ENCODE data around the gene KCNK4. TPM values are rescaled to one million over a fixed set of nuclear protein-coding genes. Genes with fewer than 3 reads are reported as not detected.

KCNK4 gene
- total RNA-seq, 1 donor from 2014 or later, result 0.44 TPM

GRCh38 chr11:64284048-64284961 is 6.8 kb upstream of the KCNK4 start, which contains the start of gene BAD:
BAD (minus strand) TSS chr11:64284665; CDS start chr11:64284368, 297 bp downstream.
- Mint-ChIP-seq H3K36me3 (ENCODE audit: low read depth) (peaks cover 14% of the 10 kb centered on the region), H3K27me3 (no peaks in the 10 kb centered on the region), H3K9me3 (no peaks in the 10 kb centered on the region), H3K4me1 (peaks cover 20% of the 10 kb centered on the region), H3K4me3 (peak within 1 kb of the TSS; percentile 90), H3K27ac (peak within 1 kb of the TSS; percentile 92)
- TF ChIP-seq CTCF (IDR thresholded peaks at IDR 0.05), result no peak
- ChIA-PET POLR2A (interaction anchor here (0.5 to 5.8 kb wide), 21 partner anchors 9 to 1223 kb away, joined by 3 to 119 read pairs (median 5); partner anchors contain the start of genes CCDC88B, ESRRA, FERMT3 and FKBP2), CTCF (interaction anchor here (1.0 to 2.6 kb wide), 10 partner anchors 13 to 80 kb away, joined by 3 to 11 read pairs (median 4); partner anchors contain the start of genes CATSPERZ and PRDX5)
- ATAC-seq (ENCODE audit: low read depth) (peak; percentile 79), DNase-seq (peak; percentile 80)
- intact Hi-C loops (cut with micrococcal nuclease), result loop anchor here (1.0 to 2.0 kb wide), 3 partner anchors 33 to 58 kb away; partner anchors contain the start of genes CCDC88B, NUDT22, PLCB3 and TRPT1

- ChIA-PET CTCF (interaction anchor here (1.0 to 2.6 kb wide), 8 partner anchors 14 to 81 kb away, joined by 3 to 11 read pairs (median 4); partner anchors contain the start of genes CATSPERZ and PRDX5), POLR2A (interaction anchor here (0.5 to 5.8 kb wide), 19 partner anchors 10 to 1223 kb away, joined by 3 to 119 read pairs (median 6); partner anchors contain the start of genes CCDC88B, ESRRA, FERMT3 and FKBP2)
- Mint-ChIP-seq H3K27ac (peak within 1 kb of the TSS; percentile 92), H3K4me3 (peak within 1 kb of the TSS; percentile 90), H3K4me1 (peaks cover 20% of the 10 kb centered on the region), H3K9me3 (no peaks in the 10 kb centered on the region), H3K27me3 (no peaks in the 10 kb centered on the region), H3K36me3 (ENCODE audit: low read depth) (peaks cover 12% of the 10 kb centered on the region)
- ATAC-seq (ENCODE audit: low read depth) (peak; percentile 64), DNase-seq (peak; percentile 99)
- intact Hi-C loops (cut with micrococcal nuclease), result loop anchor here (1.0 to 2.0 kb wide), 9 partner anchors 15 to 59 kb away; partner anchors contain the start of genes CCDC88B, DNAJC4, ESRRA and FKBP2
- TF ChIP-seq CTCF (IDR thresholded peaks at IDR 0.05), result no peak
Observed at GRCh38 chr11:64284962-64285884, 5.9 kb upstream of the KCNK4 start, which contains the start of gene GPR137. GPR137 (plus strand) TSS chr11:64285848; CDS start chr11:64286525, 677 bp downstream.

- ATAC-seq (ENCODE audit: low read depth) (no peak), DNase-seq (no peak)
- Mint-ChIP-seq H3K36me3 (ENCODE audit: low read depth) (peaks cover 11% of the 10 kb centered on the region), H3K9me3 (no peaks in the 10 kb centered on the region), H3K4me1 (peaks cover 22% of the 10 kb centered on the region), H3K4me3 (peak overlapping the region; percentile 78), H3K27me3 (peaks cover 7% of the 10 kb centered on the region), H3K27ac (peak overlapping the region; percentile 59)
- TF ChIP-seq CTCF (IDR thresholded peaks at IDR 0.05), result no peak
- CTCF ChIA-PET, result interaction anchor here (0.5 to 2.2 kb wide), 5 partner anchors 15 to 487 kb away, joined by 3 to 11 read pairs (median 4); partner anchors contain the start of genes CATSPERZ, ESRRA and PRDX5
- intact Hi-C loops (cut with micrococcal nuclease), result loop anchor here (1.0 to 2.0 kb wide), 7 partner anchors 15 to 56 kb away; partner anchors contain the start of genes CCDC88B, DNAJC4, ESRRA and FKBP2
- POLR2A ChIA-PET, result interaction anchor here (1.9 to 5.8 kb wide), 5 partner anchors 16 to 101 kb away, joined by 14 to 119 read pairs (median 24); partner anchors contain the start of genes ESRRA, FERMT3, PRDX5 and STIP1
Observed at GRCh38 chr11:64285885-64286800, 5.0 kb upstream of the KCNK4 start.

- peaks cover 7% of the 10 kb centered on the region for H3K27me3 Mint-ChIP-seq
- POLR2A ChIA-PET, result interaction anchor here (3.7 to 5.8 kb wide), 2 partner anchors 16 to 17 kb away, joined by 24 to 119 read pairs; partner anchors contain the start of gene ESRRA
- no peaks in the 10 kb centered on the region for H3K9me3 Mint-ChIP-seq
- no peak for ATAC-seq (ENCODE audit: low read depth)
- H3K27ac Mint-ChIP-seq, result peak overlapping the region; percentile 59
- no peak for DNase-seq
- no peak for TF ChIP-seq CTCF (IDR thresholded peaks at IDR 0.05)
- H3K36me3 Mint-ChIP-seq (ENCODE audit: low read depth), result peaks cover 6% of the 10 kb centered on the region
- intact Hi-C loops (cut with micrococcal nuclease), result no loop called here
- peak overlapping the region; percentile 78 for H3K4me3 Mint-ChIP-seq
- CTCF ChIA-PET, result interaction anchor here (0.9 kb wide), 2 partner anchors 18 to 82 kb away, joined by 3 to 6 read pairs; partner anchors contain the start of gene ESRRA
- H3K4me1 Mint-ChIP-seq, result peaks cover 21% of the 10 kb centered on the region
Observed at GRCh38 chr11:64286801-64287159, 4.3 kb upstream of the KCNK4 start.
